ENCODE measurements around the gene ZNF19. TPM values are rescaled to one million over a fixed set of nuclear protein-coding genes. Genes with fewer than 3 reads are reported as not detected.
A peak's percentile ranks its signal among the peaks of the same experiment; 100 is the strongest.

Gene ZNF19
- total RNA-seq, 4 donors from 2014 or later, result 2.3 to 4.0 (median 2.9) TPM

GRCh38 chr16:71492786-71493185 is 3.7 kb upstream of the ZNF19 start:
- no peaks in the 10 kb centered on the region for H3K9me3 ChIP-seq
- H3K27ac ChIP-seq (replicated peaks in 1 of 4), result no peak overlapping the region
- intact Hi-C loops (cut with DNase I), result loop anchor here (5.0 kb wide), 1 partner anchor 40 kb away; no protein-coding TSS in a partner anchor
- no peak overlapping the region for H3K4me3 ChIP-seq
- H3K27me3 ChIP-seq, result no peaks in the 10 kb centered on the region
- WGBS, result 64% methylated on average over 2 of the region's 2 CpGs
- H3K4me1 ChIP-seq, result no peaks in the 10 kb centered on the region
- no peaks in the 10 kb centered on the region for H3K36me3 ChIP-seq
- no peak for TF ChIP-seq EP300 (IDR thresholded peaks at IDR 0.05)
- no peak for DNase-seq (ENCODE audit: extremely low spot score)

GRCh38 chr16:71491054-71491453 is 1.9 kb upstream of the ZNF19 start:
- Histone ChIP-seq H3K4me1 (no peaks in the 10 kb centered on the region), H3K27ac (replicated peaks in 1 of 4) (no peak overlapping the region), H3K4me3 (no peak overlapping the region), H3K27me3 (no peaks in the 10 kb centered on the region), H3K36me3 (no peaks in the 10 kb centered on the region), H3K9me3 (no peaks in the 10 kb centered on the region)
- intact Hi-C loops (cut with DNase I), result loop anchor here (5.0 kb wide), 1 partner anchor 39 kb away; no protein-coding TSS in a partner anchor
- DNase-seq (ENCODE audit: extremely low spot score), result no peak
- TF ChIP-seq CTCF (IDR thresholded peaks at IDR 0.05), result no peak
- TF ChIP-seq EP300 (IDR thresholded peaks at IDR 0.05), result no peak
- no peak for TF ChIP-seq POLR2AphosphoS5 (IDR thresholded peaks at IDR 0.05)
- TF ChIP-seq POLR2A (IDR thresholded peaks at IDR 0.05; ENCODE audit: low read depth), result no peak
- WGBS, result 61% methylated on average over 3 of the region's 3 CpGs

- intact Hi-C loops (cut with DNase I), result loop anchor here (5.0 kb wide), 1 partner anchor 38 kb away; no protein-coding TSS in a partner anchor
- H3K4me3 ChIP-seq, result no peak overlapping the region
- no peak for DNase-seq (ENCODE audit: extremely low spot score)
- no peaks in the 10 kb centered on the region for H3K27me3 ChIP-seq
- H3K36me3 ChIP-seq, result no peaks in the 10 kb centered on the region
- no peak for TF ChIP-seq EP300 (IDR thresholded peaks at IDR 0.05)
- no peak for TF ChIP-seq CTCF (IDR thresholded peaks at IDR 0.05)
- TF ChIP-seq POLR2AphosphoS5 (IDR thresholded peaks at IDR 0.05), result no peak
- no peak for TF ChIP-seq POLR2A (IDR thresholded peaks at IDR 0.05; ENCODE audit: low read depth)
- no peak overlapping the region for H3K27ac ChIP-seq (replicated peaks in 1 of 4)
- no peaks in the 10 kb centered on the region for H3K9me3 ChIP-seq
- no peaks in the 10 kb centered on the region for H3K4me1 ChIP-seq
These were observed 1.2 kb upstream of the ZNF19 start for GRCh38 chr16:71490361-71490760.

- WGBS, result 1% methylated on average over 24 of the region's 44 CpGs
- Histone ChIP-seq H3K9me3 (no peaks in the 10 kb centered on the region), H3K4me1 (peaks cover 6 to 17% (median 16%) of the 10 kb centered on the region in 4 donors), H3K4me3 (peak overlapping the region; percentile 69 to 95 (median 83)), H3K36me3 (peaks cover 0 to 13% (median 0%) of the 10 kb centered on the region in 4 donors), H3K27ac (replicated peaks in 1 of 4) (peak overlapping the region; percentile 93 to 98 (median 94)), H3K27me3 (no peaks in the 10 kb centered on the region)
- intact Hi-C loops (cut with DNase I), result loop anchor here (1.0 kb wide), 1 partner anchor 22 kb away; the partner anchor contains the start of gene ZNF23
- peak; percentile 98 for DNase-seq (ENCODE audit: extremely low spot score)
- TF ChIP-seq CTCF (IDR thresholded peaks at IDR 0.05) (no peak), POLR2A (IDR thresholded peaks at IDR 0.05; ENCODE audit: low read depth) (peak; percentile 32), POLR2AphosphoS5 (IDR thresholded peaks at IDR 0.05) (peak; percentile 95 to 97), EP300 (IDR thresholded peaks at IDR 0.05) (no peak)
These were observed 4.9 kb downstream of the ZNF19 start for GRCh38 chr16:71484006-71484893.

GRCh38 chr16:71482569-71482968 is 6.6 kb downstream of the ZNF19 start:
- Histone ChIP-seq H3K4me3 (no peak overlapping the region), H3K4me1 (peaks cover 6 to 17% (median 16%) of the 10 kb centered on the region in 4 donors), H3K27ac (replicated peaks in 1 of 4) (no peak overlapping the region), H3K9me3 (no peaks in the 10 kb centered on the region), H3K27me3 (no peaks in the 10 kb centered on the region), H3K36me3 (peaks cover 7 to 28% (median 12%) of the 10 kb centered on the region in 4 donors)
- no peak for DNase-seq (ENCODE audit: extremely low spot score)
- WGBS, result 92% methylated on average over 5 of the region's 5 CpGs
- TF ChIP-seq POLR2AphosphoS5 (IDR thresholded peaks at IDR 0.05) (no peak), CTCF (IDR thresholded peaks at IDR 0.05) (no peak), POLR2A (IDR thresholded peaks at IDR 0.05; ENCODE audit: low read depth) (no peak)
- intact Hi-C loops (cut with DNase I), result no loop called here

All from esophagus muscularis mucosa (tissue), 4 donors.